HepG2 (cell line): ENCODE measurements around the gene AHSP. TPM values are rescaled to one million over a fixed set of nuclear protein-coding genes. Genes with fewer than 3 reads are reported as not detected.

ENCODE experiments used
- ATAC-seq: fragments of 200-7000 bp; cut with Tn5 transposase; 3 replicates; pipeline ENCODE4 v1.9.1; 2020; ENCODE audit warnings: mild to moderate bottlenecking, moderate library complexity
- BruUV-seq: library from RNA; stranded (reverse); fragments of 400-500 nt; replicated peaks from 2 replicates; lab custom pipeline; 2021; lab: Mats Ljungman, UMichigan
- CTCF ChIA-PET: fragments of 300-600 bp; formaldehyde crosslinking; extraction: SDS; loops from one replicate; lab custom pipeline; 2021; ENCODE audit warnings: low total read pairs, inconsistent platforms, low intra/inter-chr PET ratio; lab: Yijun Ruan, JAX
- POLR2A ChIA-PET: fragments of 350-600 bp; sonication (Branson Sonifier 250); formaldehyde crosslinking; loops from one replicate; lab custom pipeline; 2020; ENCODE audit warnings: antibody characterized with exemption, inconsistent platforms; lab: Yijun Ruan, JAX
- DNase-seq: peaks from one replicate; pipeline ENCODE4 v3.0.0-alpha.2; 2015; ENCODE audit warnings: low spot score
- FAIRE-seq: peaks from 3 replicates; lab custom pipeline; 2011; peaks lifted over from hg19 to GRCh38; lab: Jason Lieb, UNC
- H2AFZ ChIP-seq: one replicate; pipeline ENCODE4 v1.6.1; 2011; ENCODE audit warnings: low read length, inconsistent platforms
- H3K27ac ChIP-seq: fragments of 300-600 bp; 3 replicates; pipeline ENCODE4 v1.8.0; 2011; ENCODE audit warnings: mixed run types, mild to moderate bottlenecking, mixed read lengths, low read length, inconsistent platforms; ENCODE audit not compliant: insufficient read depth; ENCODE audit errors: extremely low read length
- H3K27me3 ChIP-seq, 2 experiments: fragments of 200-600 bp in 1 of 2; 2 replicates in 1 of 2; 3 replicates in 1 of 2; pipeline versions ENCODE4 v1.6.0 to v1.8.0; 2011; ENCODE audit warnings: low read length in 2 of 2, mild to moderate bottlenecking in 2 of 2, moderate library complexity in 2 of 2, inconsistent platforms in 1 of 2; ENCODE audit not compliant: insufficient read depth in 2 of 2, control insufficient read depth in 1 of 2
- H3K36me3 ChIP-seq, 2 experiments: fragments of 200-600 bp in 1 of 2; replicated peaks in 1 of 2; 2 replicates in 1 of 2; 3 replicates in 1 of 2; pipeline versions ENCODE4 v1.5.1 to v1.8.0; 2011; ENCODE audit warnings: low read length in 2 of 2, inconsistent platforms in 1 of 2; ENCODE audit not compliant: insufficient read depth in 2 of 2, control insufficient read depth in 1 of 2
- H3K4me1 ChIP-seq: 2 replicates; pipeline ENCODE4 v1.5.1; 2012; ENCODE audit warnings: low read length, inconsistent platforms; ENCODE audit not compliant: insufficient read depth
- H3K4me2 ChIP-seq: 2 replicates; pipeline ENCODE4 v1.6.0; 2011; ENCODE audit warnings: low read depth, low read length, inconsistent platforms
- H3K4me3 ChIP-seq, 3 experiments: fragments of 200-600 bp in 1 of 3; sonication (generic), shearing (Covaris generic) in 1 of 3; replicated peaks in 1 of 3; 2 replicates each; pipeline ENCODE4 v1.5.1; 2011 to 2016; ENCODE audit warnings: low read length in 3 of 3, inconsistent platforms in 2 of 3, low read depth in 2 of 3, mild to moderate bottlenecking in 2 of 3, control low read depth in 1 of 3, mixed read lengths in 1 of 3; ENCODE audit not compliant: insufficient read depth in 1 of 3
- H3K79me2 ChIP-seq: one replicate; pipeline ENCODE4 v1.6.1; 2011; ENCODE audit warnings: low read length, inconsistent platforms; ENCODE audit not compliant: insufficient read depth
- H3K9ac ChIP-seq: 2 replicates; pipeline ENCODE4 v1.6.0; 2011; ENCODE audit warnings: mild to moderate bottlenecking, low read depth, low read length, inconsistent platforms; ENCODE audit not compliant: insufficient read depth
- H3K9me3 ChIP-seq: 2 replicates; pipeline ENCODE4 v1.5.1; 2012; ENCODE audit warnings: mild to moderate bottlenecking, low read length
- H4K20me1 ChIP-seq: 2 replicates; pipeline ENCODE4 v1.6.0; 2011; ENCODE audit warnings: inconsistent platforms, mild to moderate bottlenecking, low read length, moderate library complexity; ENCODE audit not compliant: insufficient read depth
- NR2F1 ChIP-seq, 2 experiments: fragments of 450-650 bp in 1 of 2; formaldehyde crosslinking in 1 of 2; IDR thresholded peaks; 2 replicates each; pipeline versions ENCODE4 v1.5.0 to v1.6.1; 2016 to 2020; ENCODE audit warnings: mild to moderate bottlenecking in 1 of 2, missing compliant biosample characterization in 1 of 2, missing genetic modification reagents in 1 of 2, moderate library complexity in 1 of 2
- ZNF136 ChIP-seq: sonication (generic); formaldehyde crosslinking; IDR thresholded peaks from 2 replicates; pipeline ENCODE4 v1.8.1; 2022; ENCODE audit warnings: low read depth, mild to moderate bottlenecking, moderate library complexity, missing genetic modification reagents
- ZNF225 ChIP-seq: sonication (generic); formaldehyde crosslinking; IDR thresholded peaks from 2 replicates; pipeline ENCODE4 v1.4.0; 2020; ENCODE audit warnings: mild to moderate bottlenecking, missing genetic modification reagents
- ZNF570 ChIP-seq: sonication (generic); formaldehyde crosslinking; IDR thresholded peaks from 2 replicates; pipeline ENCODE4 v1.4.0; 2020; ENCODE audit warnings: mild to moderate bottlenecking, missing genetic modification reagents, borderline replicate concordance
- ZNF605 ChIP-seq: sonication (generic); formaldehyde crosslinking; IDR thresholded peaks from 2 replicates; pipeline ENCODE4 v1.8.0; 2022; ENCODE audit warnings: mild to moderate bottlenecking, missing genetic modification reagents
- ZNF749 ChIP-seq: sonication (generic); formaldehyde crosslinking; IDR thresholded peaks from 2 replicates; pipeline ENCODE4 v1.8.0; 2022; ENCODE audit warnings: mild to moderate bottlenecking, missing genetic modification reagents, moderate library complexity, borderline replicate concordance
- ZNF768 ChIP-seq: sonication (generic); formaldehyde crosslinking; IDR thresholded peaks from 2 replicates; pipeline ENCODE4 v1.4.0; 2020; ENCODE audit warnings: missing genetic modification reagents
- ZNF879 ChIP-seq: sonication (generic); formaldehyde crosslinking; IDR thresholded peaks from 2 replicates; pipeline ENCODE4 v1.8.1; 2023; ENCODE audit warnings: missing genetic modification reagents
- WGBS: methylation state at CpG from one replicate; pipeline ENCODE4 v1.1.6; 2017; ENCODE audit warnings: low lambda C conversion rate; 5-methylcytosine and 5-hydroxymethylcytosine counted together
- in situ Hi-C: cut with HindIII; loops from 2 replicates; pipeline ENCODE4 v1.10.0; 2017; ENCODE audit warnings: low pct_unique_long_range_greater_than_20kb; ENCODE audit not compliant: extremely low pct_ligation_motif_present
- intact Hi-C: fragments of 100-400 bp; cut with micrococcal nuclease; formaldehyde crosslinking; loops from one replicate; pipeline ENCODE4 v1.10.0; 2022; ENCODE audit not compliant: unreplicated experiment
- polyA plus RNA-seq, 8 experiments: library from polyadenylated mRNA; depleted of rRNA in 3 of 8; stranded (reverse) in 7 of 8; unstranded in 1 of 8; fragments of >200 nt; fragmentation: Illumina TruSeq in 4 of 8; extraction: Trizol in 4 of 8; gene quantifications; 2 replicates each; pipeline versions ENCODE4 v1.2.1 to v1.2.3, GENCODE V29; 2011 to 2016; ENCODE audit warnings: low read depth in 4 of 8, missing spikeins in 1 of 8, mixed read lengths in 1 of 8; ENCODE audit not compliant: insufficient read depth in 1 of 8
- total RNA-seq, 5 experiments: library from RNA; depleted of rRNA; stranded (reverse); fragments of >200 nt; fragmentation: Illumina TruSeq; extraction: Trizol; gene quantifications; 2 replicates each; pipeline ENCODE4 v1.2.3, GENCODE V29; 2016; ENCODE audit warnings: low read depth in 1 of 5
- TF ChIP-seq, protein P1 (sequence below): sonication (generic); formaldehyde crosslinking; IDR thresholded peaks from 2 replicates; pipeline ENCODE4 v1.8.0; 2022; ENCODE audit warnings: mild to moderate bottlenecking, missing genetic modification reagents; ENCODE audit not compliant: insufficient replicate concordance
- TF ChIP-seq, protein P2 (sequence below): sonication (generic); formaldehyde crosslinking; IDR thresholded peaks from 2 replicates; pipeline ENCODE4 v1.4.0; 2020; ENCODE audit warnings: missing genetic modification reagents

Gene AHSP
- total and polyA plus RNA-seq, 2 of the 13 experiments (the other 11 are each of a cell fraction or from before 2014, with no cell fraction given): not detected

DNA sequence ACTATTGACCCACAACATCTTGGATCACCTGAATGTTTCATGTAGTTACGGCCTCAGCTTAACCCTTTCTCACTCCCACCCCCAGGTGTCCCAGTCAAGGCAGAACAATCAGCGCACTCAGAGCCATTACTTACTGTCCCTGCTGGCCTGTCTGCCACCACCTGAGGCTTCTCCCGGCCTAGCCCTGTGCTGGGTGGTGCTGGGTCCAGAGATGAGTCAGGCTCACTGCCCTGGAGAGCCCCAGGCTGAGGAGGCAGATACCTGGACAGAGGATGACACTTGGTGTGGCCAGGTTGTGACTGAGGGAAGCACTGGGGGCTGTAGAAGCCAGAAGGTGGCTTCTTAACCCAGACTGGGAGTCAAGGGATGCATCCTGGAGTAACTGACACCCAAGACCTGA lies 48.7 kb upstream of the AHSP start:
- no TSS peak for BruUV-seq
- DNase-seq (no peak), ATAC-seq (no peak), FAIRE-seq (no peak)
- 60% methylated on average over 3 of the region's 3 CpGs for WGBS
- CTCF ChIA-PET: no interaction called here
- Histone ChIP-seq H3K4me2 (no peak overlapping the region), H3K4me3 (no peak overlapping the region), H2AFZ (no peak overlapping the region), H3K4me1 (peaks cover 63% of the 10 kb centered on the region), H3K27ac (no peak overlapping the region), H3K36me3 (no peaks in the 10 kb centered on the region), H3K27me3 (peaks cover 0 to 21% of the 10 kb centered on the region in 2 experiments; a peak in 4 of 5 replicates), H3K79me2 (no peaks in the 10 kb centered on the region), H4K20me1 (no peaks in the 10 kb centered on the region), H3K9me3 (no peaks in the 10 kb centered on the region), H3K9ac (no peak overlapping the region)
- TF ChIP-seq, protein P1, sequence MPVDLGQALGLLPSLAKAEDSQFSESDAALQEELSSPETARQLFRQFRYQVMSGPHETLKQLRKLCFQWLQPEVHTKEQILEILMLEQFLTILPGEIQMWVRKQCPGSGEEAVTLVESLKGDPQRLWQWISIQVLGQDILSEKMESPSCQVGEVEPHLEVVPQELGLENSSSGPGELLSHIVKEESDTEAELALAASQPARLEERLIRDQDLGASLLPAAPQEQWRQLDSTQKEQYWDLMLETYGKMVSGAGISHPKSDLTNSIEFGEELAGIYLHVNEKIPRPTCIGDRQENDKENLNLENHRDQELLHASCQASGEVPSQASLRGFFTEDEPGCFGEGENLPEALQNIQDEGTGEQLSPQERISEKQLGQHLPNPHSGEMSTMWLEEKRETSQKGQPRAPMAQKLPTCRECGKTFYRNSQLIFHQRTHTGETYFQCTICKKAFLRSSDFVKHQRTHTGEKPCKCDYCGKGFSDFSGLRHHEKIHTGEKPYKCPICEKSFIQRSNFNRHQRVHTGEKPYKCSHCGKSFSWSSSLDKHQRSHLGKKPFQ (CRISPR knock-in tag): no peak
- TF ChIP-seq ZNF136 (no peak), ZNF605 (0 out of 2 replicates have a peak, but pooled peaks have one; percentile 30), ZNF749 (CRISPR knock-in tag) (no peak), ZNF570 (no peak), ZNF879 (no peak), NR2F1 (CRISPR knock-in tag; IDR thresholded peaks at IDR 0.05) (no peak), ZNF225 (CRISPR knock-in tag) (no peak), ZNF768 (CRISPR knock-in tag) (no peak)
- TF ChIP-seq, protein P2, sequence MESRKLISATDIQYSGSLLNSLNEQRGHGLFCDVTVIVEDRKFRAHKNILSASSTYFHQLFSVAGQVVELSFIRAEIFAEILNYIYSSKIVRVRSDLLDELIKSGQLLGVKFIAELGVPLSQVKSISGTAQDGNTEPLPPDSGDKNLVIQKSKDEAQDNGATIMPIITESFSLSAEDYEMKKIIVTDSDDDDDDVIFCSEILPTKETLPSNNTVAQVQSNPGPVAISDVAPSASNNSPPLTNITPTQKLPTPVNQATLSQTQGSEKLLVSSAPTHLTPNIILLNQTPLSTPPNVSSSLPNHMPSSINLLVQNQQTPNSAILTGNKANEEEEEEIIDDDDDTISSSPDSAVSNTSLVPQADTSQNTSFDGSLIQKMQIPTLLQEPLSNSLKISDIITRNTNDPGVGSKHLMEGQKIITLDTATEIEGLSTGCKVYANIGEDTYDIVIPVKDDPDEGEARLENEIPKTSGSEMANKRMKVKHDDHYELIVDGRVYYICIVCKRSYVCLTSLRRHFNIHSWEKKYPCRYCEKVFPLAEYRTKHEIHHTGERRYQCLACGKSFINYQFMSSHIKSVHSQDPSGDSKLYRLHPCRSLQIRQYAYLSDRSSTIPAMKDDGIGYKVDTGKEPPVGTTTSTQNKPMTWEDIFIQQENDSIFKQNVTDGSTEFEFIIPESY (CRISPR knock-in tag): peak; percentile 32; the same call in 1 of the 2 replicates
- in situ Hi-C loops (no loop called here), intact Hi-C loops (loop anchor here (5.0 kb wide), 1 partner anchor 218 kb away; no protein-coding TSS in a partner anchor)
- POLR2A ChIA-PET: interaction anchor here (1.5 to 5.0 kb wide), 4 partner anchors 20 to 234 kb away, joined by 4 to 110 read pairs (median 10); partner anchors contain the start of gene ARMC5
